A549 treated with ZK216348 at 1 μM for 4 hours (cell line): ENCODE results near the gene B4GALT1. TPM values are rescaled to one million over a fixed set of nuclear protein-coding genes. Genes with fewer than 3 reads are reported as not detected.

Experiments
- total RNA-seq: library from RNA; stranded (reverse); fragments of 200-300 nt; extraction: Qiagen RNA extraction; gene quantifications from 5 replicates; pipeline ENCODE4 v1.2.3, GENCODE V29; 2022; ENCODE audit warnings: low read depth

Gene B4GALT1, protein sequence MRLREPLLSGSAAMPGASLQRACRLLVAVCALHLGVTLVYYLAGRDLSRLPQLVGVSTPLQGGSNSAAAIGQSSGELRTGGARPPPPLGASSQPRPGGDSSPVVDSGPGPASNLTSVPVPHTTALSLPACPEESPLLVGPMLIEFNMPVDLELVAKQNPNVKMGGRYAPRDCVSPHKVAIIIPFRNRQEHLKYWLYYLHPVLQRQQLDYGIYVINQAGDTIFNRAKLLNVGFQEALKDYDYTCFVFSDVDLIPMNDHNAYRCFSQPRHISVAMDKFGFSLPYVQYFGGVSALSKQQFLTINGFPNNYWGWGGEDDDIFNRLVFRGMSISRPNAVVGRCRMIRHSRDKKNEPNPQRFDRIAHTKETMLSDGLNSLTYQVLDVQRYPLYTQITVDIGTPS
- total RNA-seq = 163 to 233 TPM (median 209 TPM) in 5 replicates

DNA sequence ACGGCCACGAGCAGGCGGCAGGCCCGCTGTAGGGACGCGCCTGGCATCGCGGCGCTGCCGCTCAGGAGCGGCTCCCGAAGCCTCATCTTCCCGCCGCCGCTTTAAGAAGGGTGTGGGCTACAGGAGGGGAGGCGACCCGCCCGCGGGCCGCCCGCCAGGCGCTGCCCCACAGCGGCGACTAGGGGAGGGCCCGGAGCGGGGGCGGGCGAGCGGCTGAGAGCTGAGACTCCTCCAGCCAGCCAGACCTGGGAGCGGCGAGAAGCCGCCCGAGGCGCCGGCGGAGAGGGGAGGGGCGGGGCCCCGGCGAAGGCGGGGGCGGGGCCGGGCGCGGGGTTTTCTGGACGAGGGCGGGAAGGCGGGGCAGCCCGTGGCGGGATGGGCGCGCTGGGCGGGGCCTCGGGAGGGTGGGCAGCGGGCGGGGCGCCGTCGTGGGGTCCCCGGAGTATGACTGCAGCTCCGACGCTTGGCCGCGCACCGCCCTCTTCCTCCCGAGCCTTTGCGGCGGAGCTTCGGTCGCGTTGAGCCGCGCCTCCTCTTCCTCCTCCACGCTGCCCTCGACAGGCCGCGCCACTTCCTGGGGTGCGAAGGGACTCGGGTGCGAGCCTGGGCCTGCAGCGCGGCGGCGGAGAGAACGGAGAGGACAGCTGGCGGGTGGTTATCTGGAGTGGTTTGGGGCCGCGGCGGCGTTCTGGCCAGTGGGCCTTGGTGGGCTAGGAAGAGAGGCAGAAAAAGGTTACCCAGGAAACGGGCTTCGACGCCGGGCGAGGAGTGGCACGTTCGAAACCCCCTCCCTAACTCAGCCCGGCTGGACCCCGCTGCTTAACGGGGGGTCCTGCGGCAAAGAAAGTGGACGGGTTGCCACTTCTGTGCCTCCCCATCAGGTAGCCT, at the start of gene B4GALT1:
Gene B4GALT1, minus strand, starts transcription at position 253 of the 888 bp plus-strand sequence. Its CDS starts 167 bp downstream, at position 86.

GRCh38 chr9:33076046-33077004, 90.8 kb downstream of the B4GALT1 start, which contains the start of gene SMU1:
TSS of gene SMU1 (minus strand) at chr9:33076674. CDS start at chr9:33076608, 66 bp downstream.

Other genes with a start within 250 kb of the B4GALT1 start
- 38.2 to 50.3 TPM (median 42.6 TPM) in 5 replicates for gene APTX, start 165.7 kb downstream of the B4GALT1 start, total RNA-seq
- gene DNAJA1, start 142.1 kb downstream of the B4GALT1 start, total RNA-seq = 244 to 280 TPM (median 273 TPM) in 5 replicates
- 17.8 to 24.5 TPM (median 18.7 TPM) in 5 replicates for gene SMU1, start 90.7 kb downstream of the B4GALT1 start, total RNA-seq
- gene SPINK4, start 72.8 kb upstream of the B4GALT1 start, total RNA-seq = not detected in 5 replicates
- gene BAG1, start 97.4 kb upstream of the B4GALT1 start, total RNA-seq = 141 to 154 TPM (median 150 TPM) in 5 replicates
- gene CHMP5, start 97.7 kb upstream of the B4GALT1 start, total RNA-seq = 67.6 to 92.1 TPM (median 73.5 TPM) in 5 replicates
- gene NFX1, start 123.2 kb upstream of the B4GALT1 start, total RNA-seq = 28.5 to 33.2 TPM (median 30.4 TPM) in 5 replicates
- gene AQP7, start 235.2 kb upstream of the B4GALT1 start, total RNA-seq = 0.36 to 0.95 TPM (median 0.47 TPM) in 5 replicates